WERI-Rb-1 (cell line): ENCODE measurements around the gene UBE2QL1.

Experiments
- DNase-seq: peaks from one replicate; pipeline ENCODE4 v3.0.0-alpha.2; 2020
- H3K27ac ChIP-seq: fragments of 250-450 bp; sonication (Bioruptor Pico); 2 replicates; pipeline ENCODE4 v1.5.1; 2020; ENCODE audit warnings: mild to moderate bottlenecking, moderate library complexity
- H3K27me3 ChIP-seq: fragments of 250-450 bp; sonication (Bioruptor Pico); 2 replicates; pipeline ENCODE4 v1.5.1; 2021; ENCODE audit warnings: mild to moderate bottlenecking, low read depth, moderate library complexity; ENCODE audit not compliant: insufficient read depth, severe bottlenecking
- H3K36me3 ChIP-seq: fragments of 250-450 bp; sonication (Bioruptor Pico); 2 replicates; pipeline ENCODE4 v1.5.1; 2020; ENCODE audit warnings: mild to moderate bottlenecking, moderate library complexity
- H3K4me3 ChIP-seq: 2 replicates; pipeline ENCODE4 v1.5.1; 2011; ENCODE audit warnings: low read depth, mild to moderate bottlenecking, control low read depth, low read length
- H3K9me3 ChIP-seq: fragments of 250-450 bp; sonication (Bioruptor Pico); 2 replicates; pipeline ENCODE4 v1.5.1; 2021; ENCODE audit warnings: mild to moderate bottlenecking, moderate library complexity; ENCODE audit not compliant: severe bottlenecking
- TF ChIP-seq, protein P1 (sequence below): IDR thresholded peaks from 2 replicates; pipeline ENCODE4 v1.5.1; 2011; ENCODE audit warnings: low read depth, mild to moderate bottlenecking, control low read depth, inconsistent platforms, low read length

The UBE2QL1 gene

DNA sequence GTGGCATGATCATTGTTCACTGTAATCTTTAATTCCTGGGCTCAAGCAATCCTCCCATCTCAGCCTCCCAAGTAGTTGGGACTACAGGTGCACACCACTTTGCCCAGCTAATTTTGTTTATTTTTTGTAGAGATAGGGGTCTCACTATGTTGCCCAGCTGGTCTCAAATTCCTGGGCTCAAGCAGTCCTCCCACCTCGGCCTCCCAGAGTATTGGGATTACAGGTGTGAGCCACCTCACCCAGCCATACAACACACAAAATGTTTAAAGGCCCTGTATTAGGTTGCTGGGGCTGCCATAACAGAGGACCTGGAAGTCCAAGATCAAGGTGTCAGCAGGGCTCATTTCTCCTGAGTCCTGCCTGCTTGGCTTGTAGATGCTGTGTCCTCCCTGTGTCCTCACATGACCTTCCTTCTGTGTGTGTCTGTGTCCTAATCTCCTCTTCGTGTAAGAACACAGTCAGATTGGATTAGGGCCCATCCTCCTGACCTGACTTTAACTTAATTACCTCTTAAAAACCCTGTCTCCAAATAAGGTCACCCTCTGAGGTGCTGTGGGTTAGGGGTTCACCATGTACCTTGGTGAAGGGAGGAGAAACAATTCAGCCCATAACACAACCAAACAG lies 5.4 kb downstream of the UBE2QL1 start:
- no peaks in the 10 kb centered on the region for H3K9me3 ChIP-seq
- H3K27ac ChIP-seq, result no peak overlapping the region
- DNase-seq, result peak; percentile 81
- peaks cover 31% of the 10 kb centered on the region for H3K27me3 ChIP-seq
- H3K4me3 ChIP-seq, result no peak overlapping the region
- H3K36me3 ChIP-seq, result no peaks in the 10 kb centered on the region
- TF ChIP-seq, protein P1, sequence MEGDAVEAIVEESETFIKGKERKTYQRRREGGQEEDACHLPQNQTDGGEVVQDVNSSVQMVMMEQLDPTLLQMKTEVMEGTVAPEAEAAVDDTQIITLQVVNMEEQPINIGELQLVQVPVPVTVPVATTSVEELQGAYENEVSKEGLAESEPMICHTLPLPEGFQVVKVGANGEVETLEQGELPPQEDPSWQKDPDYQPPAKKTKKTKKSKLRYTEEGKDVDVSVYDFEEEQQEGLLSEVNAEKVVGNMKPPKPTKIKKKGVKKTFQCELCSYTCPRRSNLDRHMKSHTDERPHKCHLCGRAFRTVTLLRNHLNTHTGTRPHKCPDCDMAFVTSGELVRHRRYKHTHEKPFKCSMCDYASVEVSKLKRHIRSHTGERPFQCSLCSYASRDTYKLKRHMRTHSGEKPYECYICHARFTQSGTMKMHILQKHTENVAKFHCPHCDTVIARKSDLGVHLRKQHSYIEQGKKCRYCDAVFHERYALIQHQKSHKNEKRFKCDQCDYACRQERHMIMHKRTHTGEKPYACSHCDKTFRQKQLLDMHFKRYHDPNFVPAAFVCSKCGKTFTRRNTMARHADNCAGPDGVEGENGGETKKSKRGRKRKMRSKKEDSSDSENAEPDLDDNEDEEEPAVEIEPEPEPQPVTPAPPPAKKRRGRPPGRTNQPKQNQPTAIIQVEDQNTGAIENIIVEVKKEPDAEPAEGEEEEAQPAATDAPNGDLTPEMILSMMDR, result no peak

DNA sequence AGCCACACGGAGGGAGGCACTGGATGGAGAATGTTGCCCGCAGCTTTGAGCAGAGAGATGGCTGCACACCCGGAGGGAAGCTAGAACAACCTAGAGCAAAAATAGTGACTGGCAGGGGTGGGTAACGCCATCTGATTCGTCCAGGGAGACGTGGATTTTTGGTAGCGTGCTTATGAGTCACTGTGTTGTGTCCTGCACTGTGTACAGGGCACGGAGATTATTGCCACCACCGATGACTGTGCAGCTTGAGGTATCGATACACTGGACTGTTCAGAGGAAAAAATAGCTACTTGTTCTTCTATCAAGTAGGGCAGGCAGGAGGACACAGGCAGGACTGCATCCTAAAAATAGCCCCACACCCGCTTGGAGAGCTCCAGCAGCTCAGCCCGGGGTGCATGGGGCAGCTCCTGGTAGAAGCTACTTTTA lies 6.0 kb downstream of the UBE2QL1 start:
- Histone ChIP-seq H3K27me3 (peaks cover 25% of the 10 kb centered on the region), H3K36me3 (no peaks in the 10 kb centered on the region), H3K27ac (no peak overlapping the region), H3K9me3 (no peaks in the 10 kb centered on the region), H3K4me3 (no peak overlapping the region)
- TF ChIP-seq, protein P1, result no peak
- DNase-seq, result no peak

DNA sequence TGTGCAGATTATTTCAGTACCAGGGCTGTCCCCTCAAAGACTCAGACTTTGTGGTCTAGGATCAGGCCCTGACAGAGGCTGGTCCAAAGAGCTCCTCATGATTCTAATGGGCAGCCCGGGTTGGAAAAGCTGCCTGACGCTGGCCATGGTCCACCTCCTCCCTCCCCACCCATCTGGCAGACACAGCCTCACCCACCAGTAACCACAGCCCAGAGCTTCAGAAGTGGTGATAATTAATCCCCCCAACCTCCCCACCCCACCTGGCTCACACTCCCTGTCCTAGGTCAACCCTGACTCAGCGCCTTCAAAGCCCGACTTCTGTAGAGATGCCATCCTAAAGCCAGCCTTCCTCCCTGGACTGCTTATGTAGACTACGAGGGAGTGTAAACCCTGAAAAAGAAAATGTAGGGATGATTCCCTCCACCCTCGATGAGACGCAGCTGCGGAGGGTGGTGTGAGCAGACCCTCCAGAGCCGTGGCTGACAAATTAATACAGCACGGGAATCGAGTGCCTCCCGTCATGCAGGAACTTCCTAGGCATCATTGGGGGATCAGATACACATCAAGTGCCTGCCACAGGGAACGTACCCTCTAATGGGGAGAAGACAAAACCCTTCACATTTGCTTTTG lies 7.0 kb downstream of the UBE2QL1 start:
- H3K27ac ChIP-seq, result no peak overlapping the region
- H3K27me3 ChIP-seq, result peaks cover 15% of the 10 kb centered on the region
- no peaks in the 10 kb centered on the region for H3K9me3 ChIP-seq
- H3K4me3 ChIP-seq, result no peak overlapping the region
- TF ChIP-seq, protein P1, result no peak
- DNase-seq, result peak; percentile 82
- no peaks in the 10 kb centered on the region for H3K36me3 ChIP-seq

DNA sequence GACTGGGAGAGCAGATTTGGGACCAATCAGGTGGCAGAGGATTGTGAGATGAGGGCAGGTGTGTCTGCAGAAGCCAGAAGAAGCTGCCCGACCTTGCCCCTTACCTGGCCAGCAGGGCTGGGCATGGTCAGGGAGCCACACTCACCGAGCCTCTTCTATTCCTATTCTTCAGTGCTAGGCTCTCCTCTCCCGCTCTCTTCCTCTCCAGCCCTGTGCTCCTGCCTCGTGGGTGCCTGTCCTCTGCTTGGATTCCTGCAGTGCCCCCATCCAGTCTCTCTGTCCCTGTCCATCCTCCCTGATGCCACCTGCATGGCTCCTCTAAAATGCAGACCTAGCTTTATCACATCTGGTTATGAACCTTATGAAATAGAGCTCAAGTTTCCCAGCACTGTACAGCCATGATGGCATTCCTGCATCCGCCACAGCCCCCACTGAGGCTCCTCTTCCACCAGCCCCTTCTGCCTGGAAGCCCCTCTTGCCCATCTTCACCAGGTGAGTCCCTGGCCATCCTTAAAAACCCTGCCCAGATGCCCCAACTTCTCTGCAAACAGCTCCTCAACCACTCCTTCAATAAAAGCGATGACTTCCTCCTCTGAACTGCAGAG lies 8.2 kb downstream of the UBE2QL1 start:
- Histone ChIP-seq H3K4me3 (no peak overlapping the region), H3K27ac (no peak overlapping the region), H3K27me3 (peaks cover 7% of the 10 kb centered on the region), H3K9me3 (no peaks in the 10 kb centered on the region), H3K36me3 (no peaks in the 10 kb centered on the region)
- TF ChIP-seq, protein P1, result no peak
- DNase-seq, result no peak

DNA sequence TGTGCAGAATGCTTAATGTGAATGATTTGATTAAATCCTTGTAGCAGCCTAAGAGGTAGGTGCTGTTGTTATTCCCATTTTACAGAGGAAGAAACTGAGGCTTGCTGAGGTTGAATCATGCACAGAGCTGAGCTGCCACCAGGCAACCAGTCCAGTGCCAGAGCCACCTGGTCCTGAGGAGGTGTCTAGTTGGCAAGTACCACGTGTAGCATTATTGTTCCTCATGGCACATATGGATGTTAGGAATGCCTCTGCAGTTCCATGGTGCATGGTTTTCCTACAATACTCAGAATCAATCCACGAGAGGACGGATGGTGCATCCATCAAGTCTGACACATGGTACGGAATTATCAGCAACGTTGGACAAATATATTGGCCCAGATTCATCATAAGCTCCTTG lies 8.9 kb downstream of the UBE2QL1 start:
- DNase-seq, result no peak
- TF ChIP-seq, protein P1, result no peak
- H3K27me3 ChIP-seq, result peaks cover 3% of the 10 kb centered on the region
- H3K36me3 ChIP-seq, result no peaks in the 10 kb centered on the region
- H3K4me3 ChIP-seq, result no peak overlapping the region
- H3K27ac ChIP-seq, result no peak overlapping the region
- H3K9me3 ChIP-seq, result no peaks in the 10 kb centered on the region
